ENCODE data around the gene LARP6.

- TF ChIP-seq POLR2A (IDR thresholded peaks at IDR 0.05), result no peak
- no peak for TF ChIP-seq CTCF (IDR thresholded peaks at IDR 0.05 in 8 of 11, conservative IDR thresholded peaks at IDR 0.05 in 3 of 11)
These were observed 46.8 kb downstream of the LARP6 start for GRCh38 chr15:70806992-70807712.

All from spleen (tissue), 7 donors.